ENCODE results near the gene RAB6A.

Gene RAB6A

DNA sequence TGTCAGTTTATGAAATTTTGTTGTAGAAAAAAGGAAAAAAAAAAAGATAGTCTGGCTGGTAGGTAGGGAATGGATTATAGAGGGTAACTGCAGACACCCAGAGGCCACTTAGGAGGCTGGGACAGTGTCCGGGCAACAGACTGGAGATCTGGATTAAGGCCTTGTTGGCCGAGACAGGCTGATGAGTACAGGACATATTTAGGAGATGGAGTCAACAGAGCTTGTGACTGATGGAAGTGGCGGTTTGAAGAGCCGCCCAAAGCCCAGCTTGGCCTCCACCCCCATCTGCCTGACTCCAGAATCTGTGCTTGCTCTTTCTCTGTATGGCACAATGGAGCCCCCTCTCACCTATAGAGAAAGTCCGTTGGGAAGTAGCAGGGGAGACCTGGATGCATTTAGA, 106.9 kb downstream of the RAB6A start:
- no peak for DNase-seq (ENCODE audit: low spot score)

DNA sequence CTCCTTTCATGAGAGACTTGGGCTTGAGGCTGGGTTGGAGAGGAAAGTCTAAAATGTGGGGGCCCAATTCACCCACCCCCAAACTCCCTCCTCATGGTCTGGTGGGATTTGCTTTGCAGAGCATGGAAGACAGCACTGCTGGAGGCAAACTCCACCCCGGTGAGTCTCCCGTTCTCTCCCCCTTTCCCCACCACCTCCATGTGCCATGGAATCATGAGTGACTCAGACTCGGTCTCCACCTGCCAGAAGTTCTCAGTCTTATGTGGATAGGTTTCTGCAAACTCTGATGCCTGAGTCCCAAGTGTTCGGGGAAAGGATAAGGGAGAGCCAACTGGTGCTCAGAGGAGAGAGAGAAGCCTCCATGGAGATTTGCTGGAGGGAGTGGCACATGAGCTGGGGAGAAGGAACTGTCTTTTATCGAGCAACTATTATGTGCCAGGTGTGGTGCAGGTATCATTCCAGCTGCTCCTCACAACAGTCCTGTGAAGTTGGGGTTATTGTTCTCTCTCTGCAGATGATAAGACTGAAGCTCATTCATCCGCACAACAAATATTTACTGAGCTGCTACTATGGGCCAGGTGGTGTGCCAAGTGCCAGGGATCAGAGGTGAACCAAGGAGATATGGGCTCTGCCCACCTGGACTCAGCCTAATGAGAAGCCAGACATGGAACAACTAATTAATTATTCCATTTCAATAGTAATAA, 107.9 kb downstream of the RAB6A start:
- no peak for DNase-seq (ENCODE audit: low spot score)

DNA sequence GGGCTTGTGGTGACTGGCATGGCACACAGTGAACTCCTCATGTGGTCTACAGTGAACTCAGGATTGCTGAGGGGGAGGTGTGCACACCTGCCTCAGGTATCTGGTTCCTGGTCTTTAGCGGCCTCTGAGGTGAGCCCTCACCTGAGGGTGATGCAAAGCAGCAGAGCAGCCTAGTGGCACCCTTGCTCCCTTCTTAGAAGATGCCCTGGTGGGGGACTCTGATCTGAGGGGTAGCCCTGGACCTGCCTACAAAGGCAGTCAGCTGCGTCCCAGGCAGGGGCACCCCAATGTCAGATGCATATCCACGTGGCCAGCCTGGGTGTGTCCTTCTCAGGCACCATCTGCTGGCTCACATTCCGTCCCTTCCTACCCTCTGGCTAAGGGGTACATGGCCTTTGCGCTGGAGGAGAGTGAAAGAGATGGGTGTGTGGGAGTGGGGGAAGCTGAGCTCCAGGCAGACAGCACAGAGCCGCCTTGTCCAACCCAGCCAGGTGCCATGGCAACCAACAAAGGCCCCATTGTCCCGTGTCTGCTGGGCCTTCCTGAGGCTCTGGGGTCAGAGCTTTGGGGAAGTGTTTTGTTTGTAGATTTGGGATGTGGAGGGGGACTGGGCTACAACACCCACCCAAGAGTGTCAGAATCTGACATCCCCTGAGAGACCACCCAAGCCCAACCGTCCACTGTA, 108.7 kb downstream of the RAB6A start:
- no peak for DNase-seq (ENCODE audit: low spot score)

DNA sequence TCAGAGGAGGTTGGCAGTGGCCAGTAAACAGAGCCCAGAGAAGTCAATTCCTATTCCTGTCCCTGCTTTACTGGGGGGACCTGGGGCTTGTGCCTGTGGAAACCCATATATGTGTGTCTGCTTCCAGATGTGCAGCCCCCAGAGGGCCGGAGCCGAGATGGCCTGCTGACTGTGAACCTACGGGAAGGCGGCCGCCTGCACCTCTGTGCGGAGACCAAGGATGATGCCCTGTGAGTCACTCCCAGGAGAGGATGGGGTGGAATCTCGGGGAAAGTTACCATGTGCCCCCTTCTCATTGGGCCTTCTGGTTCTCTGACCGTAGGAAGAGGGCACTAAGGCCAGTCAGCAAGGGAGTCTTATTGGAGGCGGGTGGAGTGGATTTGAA, 109.2 kb downstream of the RAB6A start:
- no peak for DNase-seq (ENCODE audit: low spot score)

DNA sequence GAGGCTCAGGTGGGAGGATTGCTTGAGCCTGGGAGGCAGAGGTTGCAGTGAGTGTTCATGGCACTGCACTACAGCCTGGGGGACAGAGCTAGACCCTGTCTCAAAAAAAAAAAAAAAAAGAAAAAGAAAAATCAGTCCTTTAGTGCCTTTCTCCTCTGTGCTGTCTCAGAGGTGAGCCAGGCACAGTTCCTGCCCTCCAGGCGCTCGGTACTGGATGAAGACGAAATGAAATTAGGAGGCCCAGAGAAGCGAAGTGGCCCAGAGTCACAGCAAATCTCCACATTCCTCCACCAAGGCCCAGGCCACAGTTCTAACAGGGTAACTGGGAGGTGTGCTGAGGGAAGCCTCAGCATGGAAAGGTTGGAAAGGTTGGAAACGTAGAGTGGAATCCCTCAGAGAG, 109.6 kb downstream of the RAB6A start:
- no peak for DNase-seq (ENCODE audit: low spot score)

DNA sequence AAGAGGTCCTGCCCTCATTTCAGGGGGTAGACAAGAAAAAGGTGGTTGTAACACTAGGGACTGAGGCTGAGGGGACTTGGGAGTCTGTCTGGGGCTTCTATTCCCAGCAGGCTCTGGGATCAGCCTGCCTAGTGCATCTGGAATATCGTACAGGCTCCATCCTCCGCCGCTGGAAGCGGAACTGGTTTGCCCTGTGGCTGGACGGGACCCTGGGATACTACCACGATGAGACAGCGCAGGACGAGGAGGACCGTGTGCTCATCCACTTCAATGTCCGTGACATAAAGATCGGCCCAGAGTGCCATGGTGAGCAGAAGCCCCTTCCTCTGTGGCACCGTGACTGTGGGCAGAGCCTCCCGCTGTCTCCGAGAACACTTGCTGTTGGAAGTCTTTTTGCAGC, 110.5 kb downstream of the RAB6A start:
- no peak for DNase-seq (ENCODE audit: low spot score)

DNA sequence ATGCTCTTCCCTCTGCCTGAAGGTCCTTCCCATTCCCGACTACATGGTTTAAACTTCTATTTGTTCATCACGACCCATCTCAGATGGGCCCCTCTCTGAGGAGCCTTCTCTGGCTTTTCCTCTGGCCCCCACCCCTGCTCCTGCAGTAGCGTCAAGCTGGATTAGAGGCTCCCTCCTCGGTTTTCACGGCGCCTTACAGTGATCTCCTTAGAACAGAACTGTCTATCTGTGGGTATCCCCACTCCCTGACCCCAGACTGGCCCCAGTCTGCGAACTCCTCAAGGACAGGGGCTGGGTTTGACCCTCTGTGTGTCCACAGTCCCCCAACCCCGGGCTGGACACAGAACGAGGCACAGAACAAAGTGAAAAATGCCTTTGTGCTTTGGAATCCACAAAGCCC, 111.7 kb downstream of the RAB6A start:
- DNase-seq (ENCODE audit: low spot score): no peak

DNA sequence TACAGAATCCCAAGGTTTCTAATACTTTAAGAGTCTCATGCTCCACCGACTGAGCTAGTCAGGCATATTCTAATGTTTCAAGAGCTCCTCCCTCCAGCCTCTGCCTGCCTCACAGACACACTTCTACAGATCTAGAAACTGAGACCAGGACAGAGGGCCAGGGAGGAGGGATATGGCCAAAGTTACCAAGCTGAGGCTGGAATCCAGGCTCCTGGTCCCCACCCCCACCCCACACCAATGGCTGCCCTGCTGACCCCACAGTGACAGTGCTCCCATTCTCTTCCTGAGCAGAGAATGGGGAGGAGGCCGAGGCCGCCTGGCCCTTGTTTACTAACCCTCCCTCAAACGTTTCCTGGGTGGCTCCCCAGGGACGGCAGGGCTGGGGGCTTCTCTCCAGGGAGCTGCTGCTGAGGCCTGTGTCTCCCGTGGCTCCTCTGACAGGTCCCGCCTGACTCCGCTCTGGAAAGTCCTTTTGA, 112.3 kb downstream of the RAB6A start:
- no peak for DNase-seq (ENCODE audit: low spot score)

DNA sequence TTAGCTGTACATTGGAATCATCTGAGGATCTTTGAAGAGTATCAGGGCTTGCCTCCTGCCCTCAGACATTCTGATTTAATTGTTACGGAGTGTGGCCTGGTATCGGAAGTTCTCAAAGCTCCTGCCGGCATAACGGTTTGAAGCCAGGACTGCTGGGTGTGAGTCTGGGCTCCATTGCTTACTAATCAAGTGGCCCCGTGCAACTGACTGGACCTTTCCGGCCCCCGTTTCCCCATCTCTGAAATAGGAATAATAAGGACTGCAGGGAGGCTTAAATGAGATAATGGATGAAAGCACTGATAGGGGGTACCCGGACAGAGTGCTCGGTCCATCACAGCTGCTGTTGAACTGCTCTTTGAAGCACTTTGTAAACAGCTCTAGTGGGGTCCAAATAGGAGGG, 112.8 kb downstream of the RAB6A start:
- no peak for DNase-seq (ENCODE audit: low spot score)

DNA sequence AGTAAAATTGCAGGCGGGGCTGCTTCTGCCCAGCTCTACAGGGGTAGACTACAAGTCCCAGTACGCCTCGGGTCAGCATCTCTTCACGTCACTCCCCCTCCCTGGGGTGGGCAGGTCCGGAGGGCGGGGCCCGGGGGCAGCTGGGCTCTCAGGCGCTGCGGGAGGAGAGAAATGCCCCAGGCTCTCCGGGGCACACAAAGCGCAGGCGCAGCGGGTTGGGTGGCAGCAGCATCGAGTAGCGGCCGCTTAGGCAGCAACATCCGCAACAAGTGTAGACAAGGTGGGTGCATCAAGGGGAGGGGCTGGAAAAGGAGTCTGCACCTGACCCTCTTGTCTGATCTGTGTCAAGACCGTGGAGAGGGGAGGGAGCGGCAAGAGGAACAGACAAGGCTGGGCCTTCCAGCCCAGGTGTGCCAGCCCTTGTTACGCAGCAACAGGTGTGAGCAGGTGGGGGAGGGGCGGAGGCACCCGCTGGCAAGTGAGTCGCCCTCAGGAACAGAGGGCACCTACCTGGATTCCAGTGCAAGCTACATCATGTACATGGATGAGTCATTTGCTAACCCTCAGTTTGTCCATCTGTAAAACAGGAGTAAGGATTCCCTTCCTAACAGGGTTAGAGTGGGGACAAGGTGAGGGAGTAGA, 113.3 kb downstream of the RAB6A start:
- DNase-seq (ENCODE audit: low spot score): peak; percentile 44

DNA sequence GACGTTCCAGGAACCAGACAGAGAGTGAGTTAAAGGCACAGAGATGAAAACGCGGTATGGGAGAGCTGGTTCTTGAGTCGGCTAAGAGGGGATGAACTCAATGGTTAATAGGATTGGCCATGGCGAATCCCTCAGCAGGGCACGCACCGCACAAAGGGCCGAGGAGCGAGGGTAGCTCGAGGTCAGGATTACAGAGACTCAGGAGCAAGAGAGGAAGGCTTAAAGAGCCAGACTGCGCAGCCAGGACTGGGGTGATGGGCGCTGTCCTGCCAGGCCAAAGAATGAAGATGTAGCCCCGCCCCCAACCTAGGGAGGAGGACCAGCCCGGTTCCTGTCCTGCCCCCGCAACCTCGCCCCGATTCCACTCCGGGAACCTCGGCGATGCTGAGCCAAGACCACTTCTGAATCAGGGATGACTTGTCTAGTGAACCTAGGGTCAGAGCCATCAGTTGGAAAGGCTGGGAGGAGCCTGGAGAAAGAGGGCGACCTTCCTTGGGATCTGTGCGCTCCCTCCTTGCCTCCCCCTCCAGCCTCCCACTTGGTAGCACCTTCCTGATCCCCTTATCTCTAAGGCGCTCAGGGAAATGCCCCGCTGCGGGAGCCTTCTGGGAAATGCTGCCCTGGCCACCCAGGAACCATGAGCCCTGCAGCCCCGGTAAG, 114.8 kb downstream of the RAB6A start, which contains the start of gene PLEKHB1:
Gene PLEKHB1 (plus strand): TSS at position 610 of the 660 bp plus-strand sequence. CDS start 28 bp downstream, at position 638.
- DNase-seq (ENCODE audit: low spot score): no peak

DNA sequence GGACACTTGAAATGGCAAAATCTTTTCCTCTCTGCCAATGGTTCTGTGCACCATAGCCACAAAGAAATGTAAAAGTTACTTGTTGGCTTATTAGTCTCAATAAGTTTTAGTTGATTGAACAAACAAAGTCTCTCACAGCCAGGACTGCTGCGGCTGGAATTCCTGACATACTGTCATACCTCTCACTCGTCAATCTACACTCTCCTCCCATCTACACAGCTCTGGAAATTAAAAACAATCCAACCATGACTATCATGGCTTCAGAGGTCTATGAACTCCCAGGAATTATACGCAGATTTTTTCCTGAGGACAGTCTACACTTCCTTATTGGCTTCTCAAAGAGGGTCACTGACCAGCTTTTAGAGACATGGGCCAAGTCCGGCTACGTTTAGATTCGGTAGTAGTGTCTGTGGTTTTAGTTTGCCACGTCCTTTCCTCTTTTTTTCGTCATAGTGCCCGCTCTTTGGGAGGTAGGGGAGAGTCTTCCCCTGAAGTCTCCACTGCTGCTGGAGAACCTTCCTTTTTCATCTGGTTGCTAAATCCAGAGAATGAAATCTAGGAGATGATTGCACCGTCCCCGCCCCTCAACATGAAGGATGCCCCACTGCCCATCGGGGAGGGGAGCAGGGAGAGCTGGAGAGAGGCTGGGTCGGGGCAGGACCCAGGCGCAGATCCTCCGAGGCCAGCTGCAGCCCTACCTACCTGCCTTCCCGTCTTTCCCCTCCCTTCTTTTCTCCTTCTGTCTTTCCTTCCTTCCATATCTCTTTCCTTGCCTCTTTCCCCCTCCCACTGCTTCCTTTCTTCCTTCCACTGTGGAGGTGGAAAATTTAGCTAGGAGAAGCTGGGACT, 115.5 kb downstream of the RAB6A start:
- DNase-seq (ENCODE audit: low spot score): no peak

DNA sequence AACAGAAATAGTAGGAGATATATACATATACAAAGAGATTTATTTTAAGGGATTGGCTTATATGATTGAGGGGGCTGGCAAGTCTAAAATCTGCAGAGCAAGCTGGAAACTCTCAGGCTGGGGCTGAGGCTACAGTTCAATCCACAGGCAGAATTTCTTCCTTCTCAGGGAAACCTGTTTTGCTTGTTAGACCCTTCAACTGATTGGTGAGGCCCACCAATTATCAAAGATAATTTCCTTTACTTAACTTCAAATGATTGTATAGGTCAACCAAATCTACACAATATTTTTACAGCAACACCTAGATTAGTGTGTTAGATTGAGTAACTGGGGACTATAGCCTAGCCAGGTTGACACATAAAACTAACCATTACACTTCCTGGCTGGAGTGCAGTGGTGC, 119.2 kb downstream of the RAB6A start:
- DNase-seq (ENCODE audit: low spot score): no peak

DNA sequence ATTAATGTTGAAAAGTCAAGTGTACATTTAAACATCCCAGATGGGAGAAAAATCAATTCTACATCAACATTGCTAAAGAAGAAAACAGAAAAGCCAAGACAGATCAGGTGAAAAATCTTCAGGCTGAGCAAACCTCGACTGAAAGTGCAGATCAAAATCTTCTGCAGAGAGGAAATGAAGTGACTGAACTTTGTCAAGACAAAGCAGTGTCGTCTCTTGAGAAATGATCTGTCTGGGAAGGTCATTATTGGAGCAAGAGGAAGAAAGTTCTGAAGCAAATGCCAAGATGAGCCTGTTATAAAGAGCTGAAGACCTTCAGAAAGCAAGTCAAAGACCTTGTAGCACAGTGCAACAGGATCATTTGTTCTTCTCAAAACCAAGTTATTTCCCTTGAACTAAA, 120.3 kb downstream of the RAB6A start:
- no peak for DNase-seq (ENCODE audit: low spot score)

DNA sequence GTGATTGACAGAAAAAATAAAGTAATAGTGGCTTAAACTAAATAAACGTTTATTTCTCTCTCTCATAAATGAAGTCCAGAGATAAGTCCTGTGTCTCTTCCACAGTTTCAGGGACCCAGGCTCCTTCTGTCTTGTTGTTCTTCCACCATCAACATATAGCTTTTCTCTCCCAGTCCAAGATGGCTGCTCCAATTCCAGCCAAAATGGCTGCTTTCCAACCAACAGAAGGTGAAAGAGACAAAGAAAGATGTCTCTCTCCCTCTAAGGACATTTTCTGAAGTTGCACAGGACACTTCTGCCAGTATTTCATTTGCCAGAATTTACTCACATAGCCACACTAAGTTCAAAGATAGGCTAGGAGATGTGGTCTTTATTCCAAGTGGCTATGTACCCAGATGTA, 123.9 kb downstream of the RAB6A start:
- no peak for DNase-seq (ENCODE audit: low spot score)

DNA sequence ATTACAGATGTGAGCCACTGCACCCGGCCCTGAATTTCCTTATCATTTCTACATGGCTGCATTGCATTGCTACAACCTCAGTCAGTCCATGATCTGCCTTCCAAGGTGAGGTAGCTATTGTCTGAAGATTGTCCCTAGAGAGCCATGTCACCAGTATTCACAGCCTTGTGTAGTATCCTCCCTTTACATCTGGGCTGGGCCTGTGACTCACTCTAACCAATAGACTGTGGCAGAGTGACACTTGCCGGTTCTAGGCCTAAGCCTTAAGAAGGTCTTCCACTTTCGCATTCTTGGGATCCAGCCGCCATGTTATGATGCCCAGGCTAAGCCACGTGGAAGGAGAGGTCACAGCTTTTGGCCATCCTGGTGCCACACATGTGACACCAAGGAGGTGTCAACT, 124.6 kb downstream of the RAB6A start:
- no peak for DNase-seq (ENCODE audit: low spot score)

DNA sequence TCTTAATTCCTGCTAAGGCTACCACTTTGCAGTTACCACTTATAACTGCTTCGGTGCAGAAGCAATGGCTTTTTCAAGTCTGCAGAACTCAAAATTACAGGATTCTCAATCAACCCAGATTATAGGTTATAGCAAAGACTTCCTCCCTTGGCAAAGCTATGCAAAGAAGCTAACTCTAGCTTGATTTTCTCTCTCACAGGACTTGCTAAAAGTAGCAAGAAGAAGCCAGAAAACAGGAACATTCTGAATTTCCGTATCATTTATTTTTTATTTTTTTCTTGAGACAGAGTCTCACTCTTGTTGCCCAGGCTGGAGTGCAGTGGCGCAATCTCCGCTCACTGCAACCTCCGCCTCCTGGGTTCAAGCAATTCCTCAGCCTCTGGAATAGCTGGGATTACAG, 125.2 kb downstream of the RAB6A start:
- no peak for DNase-seq (ENCODE audit: low spot score)

DNA sequence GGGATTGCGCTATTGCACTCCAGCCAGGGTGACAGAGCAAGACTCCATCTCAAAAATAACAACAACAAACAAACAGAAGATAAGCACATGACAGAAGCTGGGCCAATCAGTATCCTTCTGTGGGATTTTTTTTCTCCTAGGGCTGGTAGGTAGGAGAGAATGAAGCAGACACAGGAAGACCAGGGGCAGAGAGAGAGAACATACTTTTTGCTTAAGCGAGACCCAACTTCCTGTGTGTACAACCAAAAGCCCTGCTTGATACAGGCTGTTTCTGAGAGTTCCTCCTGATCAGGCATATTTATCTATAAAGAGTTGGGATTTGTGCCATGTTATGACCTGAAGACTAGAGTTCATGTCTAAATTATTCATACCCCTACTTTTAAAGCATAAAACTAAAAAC, 126.9 kb downstream of the RAB6A start:
- no peak for DNase-seq (ENCODE audit: low spot score)

DNA sequence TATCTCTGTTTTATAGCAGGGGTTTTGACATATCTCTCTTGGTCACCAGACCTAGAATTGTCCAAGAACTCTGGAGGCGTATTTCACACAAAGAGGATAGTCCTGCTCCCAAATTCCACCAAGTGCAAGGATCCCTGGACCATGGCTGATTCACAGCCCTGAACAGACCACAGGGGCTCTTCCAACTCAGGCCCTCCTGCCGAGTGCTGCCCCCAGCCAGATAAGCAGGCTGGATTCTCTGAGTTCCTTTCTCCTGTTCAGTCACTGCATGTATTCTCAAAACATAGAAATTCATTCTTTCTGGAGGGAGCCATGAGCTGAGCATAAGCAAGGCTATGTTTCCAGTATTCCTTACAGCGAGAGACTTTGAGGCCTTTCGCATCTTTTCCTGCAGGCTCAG, 127.9 kb downstream of the RAB6A start:
- DNase-seq (ENCODE audit: low spot score): no peak

DNA sequence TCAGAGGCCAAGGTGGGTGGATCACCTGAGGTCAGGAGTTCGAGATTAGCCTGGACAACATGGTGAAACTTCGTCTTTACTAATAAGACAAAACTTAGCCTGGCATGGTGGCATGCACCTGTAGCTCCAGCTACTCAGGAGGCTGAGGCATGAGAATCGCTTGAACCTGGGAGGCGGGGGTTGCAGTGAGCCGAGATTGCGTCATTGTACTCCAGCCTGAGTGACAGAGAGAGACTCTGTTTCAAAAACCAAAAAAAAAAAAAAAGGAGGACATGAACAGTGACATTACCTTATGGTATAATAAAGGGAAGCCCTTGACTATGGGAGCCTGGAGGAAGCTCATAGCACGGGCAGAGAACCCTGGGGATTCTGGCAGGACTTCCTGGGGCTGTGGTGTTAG, 131.0 kb downstream of the RAB6A start:
- no peak for DNase-seq (ENCODE audit: low spot score)

DNA sequence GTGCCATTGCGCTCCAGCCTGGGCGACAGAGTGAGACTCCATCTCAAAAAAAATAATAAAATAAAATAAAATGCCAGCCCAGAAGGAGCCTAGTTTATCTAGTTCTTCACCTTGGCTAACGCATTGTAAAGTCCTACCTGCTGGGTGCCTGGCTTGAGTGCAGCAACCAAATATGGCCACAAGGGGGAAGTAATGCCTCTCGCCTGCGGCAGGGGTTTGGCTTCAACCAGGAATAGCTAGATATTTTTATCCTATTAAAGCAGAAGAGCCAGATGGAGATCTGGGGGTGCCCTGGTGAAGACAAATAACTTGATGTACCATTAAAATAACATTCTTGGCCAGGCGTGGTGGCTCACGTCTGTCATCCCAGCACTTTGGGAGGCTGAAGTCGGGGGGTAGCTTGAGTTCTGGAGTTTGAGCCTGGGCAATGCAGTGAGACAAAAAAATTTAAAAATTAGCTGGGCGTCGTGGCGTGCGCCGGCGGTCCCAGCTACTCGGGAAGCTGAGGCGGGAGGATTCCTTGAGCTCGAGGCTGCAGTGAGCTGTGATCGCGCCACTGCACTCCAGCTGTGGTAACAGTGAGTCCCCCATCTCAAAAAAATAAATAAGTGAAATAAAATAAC, 135.1 kb downstream of the RAB6A start:
- peak; percentile 55 for DNase-seq (ENCODE audit: low spot score)

All from kidney capillary endothelial cell (primary cell).